ENCODE measurements around the gene HVCN1. TPM values are rescaled to one million over a fixed set of nuclear protein-coding genes. Genes with fewer than 3 reads are reported as not detected.
A peak's percentile ranks its signal among the peaks of the same experiment; 100 is the strongest.

HVCN1 gene
- total RNA-seq, 1 experiment from 2014 or later = 4.3 TPM

GRCh38 chr12:110699591-110700445 is 10.9 kb upstream of the HVCN1 start:
- no peak for DNase-seq (ENCODE audit: low read depth)

- peak; percentile 66 for DNase-seq (ENCODE audit: low read depth)
Measured at GRCh38 chr12:110698171-110698902, 9.4 kb upstream of the HVCN1 start.

GRCh38 chr12:110697236-110697635 is 8.3 kb upstream of the HVCN1 start:
- DNase-seq (ENCODE audit: low read depth) = no peak

- DNase-seq (ENCODE audit: low read depth) = no peak
Measured at GRCh38 chr12:110696283-110696682, 7.4 kb upstream of the HVCN1 start.

- DNase-seq (ENCODE audit: low read depth) = no peak
Measured at GRCh38 chr12:110694330-110694901, 5.5 kb upstream of the HVCN1 start.

- DNase-seq (ENCODE audit: low read depth) = no peak
Measured at GRCh38 chr12:110693731-110694130, 4.8 kb upstream of the HVCN1 start.

DNA sequence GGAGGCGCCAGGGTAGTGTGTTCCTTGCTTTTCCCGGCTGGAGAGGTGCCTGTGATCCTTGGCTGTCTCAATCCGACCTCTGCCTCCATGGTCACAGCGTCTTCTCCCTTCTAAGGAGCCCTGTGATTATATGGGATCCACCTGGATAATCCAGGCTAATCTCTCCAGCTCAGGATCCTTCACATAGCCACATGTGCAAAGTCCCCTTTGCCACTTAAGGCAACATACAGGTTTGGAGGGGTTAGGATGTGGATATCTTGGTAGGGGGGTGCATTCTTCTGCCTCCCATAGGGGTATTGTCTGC is 1.2 kb upstream of the HVCN1 start:
- DNase-seq (ENCODE audit: low read depth) = no peak

GRCh38 chr12:110689281-110690126 is 589 bp upstream of the HVCN1 start:
- DNase-seq (ENCODE audit: low read depth) = peak; percentile 10

GRCh38 chr12:110687396-110688169 is 1.3 kb downstream of the HVCN1 start:
- DNase-seq (ENCODE audit: low read depth) = no peak

- no peak for DNase-seq (ENCODE audit: low read depth)
Measured at GRCh38 chr12:110686294-110686903, 2.5 kb downstream of the HVCN1 start.

DNA sequence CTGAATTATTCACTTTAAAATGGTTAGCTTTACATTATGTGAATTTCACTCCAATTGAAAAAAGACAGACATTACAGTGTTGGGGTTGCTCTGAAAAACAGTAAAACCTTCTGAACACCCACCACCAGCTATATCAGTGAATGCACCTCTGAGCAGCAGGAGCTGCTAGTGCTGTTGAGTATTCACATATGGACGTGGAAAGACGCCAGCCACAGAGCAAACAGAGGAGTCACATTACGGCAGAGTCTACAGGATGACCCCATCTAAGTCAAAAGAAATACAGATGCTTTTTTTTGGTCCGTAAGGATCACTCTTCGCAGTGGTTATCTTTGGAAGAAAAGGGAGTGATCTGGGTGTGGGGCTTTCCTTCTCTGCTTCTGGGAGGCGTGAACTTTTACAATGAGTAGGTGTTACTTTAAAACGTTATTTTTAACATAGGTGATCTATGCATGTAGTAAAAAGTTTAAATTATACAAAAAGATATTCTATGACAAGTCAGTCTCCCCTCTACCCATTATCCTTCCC is 4.5 kb downstream of the HVCN1 start:
- no peak for DNase-seq (ENCODE audit: low read depth)

DNA sequence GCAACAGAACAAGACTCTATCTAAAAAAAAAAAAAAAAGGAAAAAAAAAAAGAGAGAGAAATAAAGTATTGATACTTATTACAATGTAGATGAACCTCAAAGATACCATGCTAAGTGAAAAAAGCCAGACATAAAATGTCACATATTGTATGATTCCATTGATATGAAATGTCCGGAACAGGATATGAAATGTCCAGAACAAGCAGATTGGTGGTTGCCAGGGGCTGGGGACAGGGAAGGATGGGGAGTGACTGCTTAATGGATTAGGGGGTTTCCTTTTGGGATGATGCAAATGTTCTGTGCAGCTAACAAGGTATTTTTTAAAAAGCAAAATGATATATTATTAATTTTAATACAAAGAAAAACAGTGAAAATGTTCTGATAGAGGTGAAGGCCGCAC is 5.0 kb downstream of the HVCN1 start:
- DNase-seq (ENCODE audit: low read depth) = no peak

DNA sequence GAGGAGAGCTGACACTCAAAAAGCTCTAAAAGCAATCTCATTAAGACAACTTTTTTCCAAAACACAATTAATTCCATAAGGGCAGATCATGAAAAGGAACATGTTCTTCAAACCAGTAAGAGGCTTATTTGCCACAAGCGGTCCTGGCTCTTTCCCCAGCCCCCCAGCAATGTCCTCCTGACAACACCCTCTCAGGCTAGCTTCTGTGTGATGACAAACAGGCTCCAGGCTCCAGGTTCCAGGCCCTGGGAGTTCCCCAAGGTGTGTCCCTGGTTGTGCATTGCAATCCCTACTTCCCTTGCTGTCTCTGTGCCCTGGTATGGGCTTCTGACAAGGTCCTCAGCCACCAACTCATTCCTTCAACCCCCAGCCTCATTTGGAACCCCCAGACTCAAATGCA is 8.9 kb downstream of the HVCN1 start:
- DNase-seq (ENCODE audit: low read depth) = no peak

GRCh38 chr12:110679201-110679600 is 9.7 kb downstream of the HVCN1 start:
- no peak for DNase-seq (ENCODE audit: low read depth)

DNA sequence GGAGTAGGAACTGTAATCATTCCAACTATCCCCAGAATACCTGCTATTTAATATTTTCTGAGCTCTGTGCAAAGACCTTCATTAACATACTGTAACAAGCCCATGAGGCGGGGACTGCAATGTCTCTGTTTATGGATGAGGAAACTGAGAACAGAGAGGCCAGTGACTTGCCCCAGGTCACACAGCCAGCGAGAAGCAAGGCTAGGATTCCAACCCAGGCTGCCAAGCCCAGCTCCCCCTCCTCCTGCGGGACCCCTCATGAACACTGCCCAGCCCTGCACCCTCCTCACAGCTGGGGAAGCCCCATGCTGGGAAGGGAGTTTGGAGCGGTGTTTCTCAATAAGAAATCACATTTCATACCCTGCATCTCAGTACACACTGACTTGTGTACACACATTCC is 10.9 kb downstream of the HVCN1 start:
- no peak for DNase-seq (ENCODE audit: low read depth)

DNA sequence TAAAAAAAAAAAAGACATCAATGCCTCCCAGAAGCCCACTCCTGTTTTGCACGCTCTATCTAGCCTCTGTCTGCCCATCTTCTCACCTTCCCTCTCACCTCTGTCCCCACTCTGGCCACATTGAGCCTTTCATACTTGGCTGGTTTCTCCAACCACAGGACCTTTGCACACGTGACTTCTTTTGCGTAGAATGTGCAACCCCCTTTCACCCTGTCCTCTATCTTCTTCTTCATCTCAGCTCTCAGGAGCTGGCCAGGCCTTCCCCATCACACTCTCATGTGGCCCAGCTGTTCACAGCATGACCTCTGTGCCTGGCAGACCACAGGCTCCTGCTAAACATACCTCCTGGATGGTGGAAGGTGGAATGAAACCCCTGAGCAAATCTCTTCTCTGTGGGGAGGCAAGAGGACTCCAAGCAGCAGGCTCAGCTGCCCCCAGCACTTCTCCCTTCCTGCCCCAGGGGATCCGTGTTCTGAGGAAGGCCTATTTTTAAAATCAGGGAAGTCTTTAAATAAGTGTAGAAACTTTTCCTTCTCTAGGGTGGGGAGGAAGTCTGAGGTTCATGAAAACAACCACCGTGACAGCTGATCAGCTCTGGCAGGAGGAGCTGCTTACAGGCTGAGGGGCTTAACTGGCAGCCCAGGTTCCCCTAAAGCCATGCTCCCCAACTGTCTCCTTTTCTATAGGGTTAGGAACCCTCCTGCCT is 11.6 kb downstream of the HVCN1 start:
- peak; percentile 31 for DNase-seq (ENCODE audit: low read depth)

- no peak for DNase-seq (ENCODE audit: low read depth)
Measured at GRCh38 chr12:110676171-110676570, 12.7 kb downstream of the HVCN1 start.

DNA sequence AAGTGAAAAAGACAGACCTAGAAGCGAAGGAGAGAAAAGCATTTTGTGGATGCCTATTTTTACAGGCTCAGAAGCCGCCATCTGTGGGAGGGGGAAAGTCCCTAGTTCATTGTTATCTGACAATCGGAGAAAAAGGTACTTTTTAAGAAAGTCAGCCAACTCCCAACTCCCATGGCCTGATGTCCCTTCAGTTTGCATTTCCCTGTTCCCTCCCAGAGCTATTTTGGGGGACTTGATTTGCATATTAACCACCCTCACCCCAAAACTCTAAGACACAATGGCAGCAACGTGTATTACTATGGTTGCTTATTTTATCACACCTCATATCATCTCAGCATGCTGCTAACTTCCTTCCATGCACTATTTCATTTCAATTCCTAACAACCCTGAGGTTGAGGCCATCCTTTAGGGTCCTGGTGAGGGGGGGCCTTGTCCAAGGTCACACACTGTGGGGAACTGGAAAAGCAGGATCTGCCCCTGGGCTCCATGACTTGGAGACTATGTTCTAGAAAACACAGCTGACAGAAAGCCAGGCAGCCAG is 18.7 kb downstream of the HVCN1 start:
- no peak for DNase-seq (ENCODE audit: low read depth)

DNA sequence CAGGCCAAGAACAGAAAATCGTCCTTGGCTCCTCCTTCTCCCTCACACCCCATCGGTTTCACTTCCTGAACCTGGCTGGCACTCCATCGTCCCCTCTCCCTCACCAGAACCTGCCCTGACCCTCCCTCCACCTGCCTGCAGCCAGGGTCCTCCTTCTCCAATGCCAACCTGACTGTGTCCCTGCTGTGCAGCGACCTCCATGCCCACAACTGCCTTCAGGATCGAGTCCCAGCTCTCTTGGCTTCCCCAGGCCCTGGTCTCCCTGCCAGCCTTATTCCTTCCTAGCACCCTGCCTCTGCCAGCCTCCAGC is 19.8 kb downstream of the HVCN1 start:
- no peak for DNase-seq (ENCODE audit: low read depth)
